Ecto neural progenitor cell (in vitro differentiated cells): ENCODE results near the gene FHIP2A.
"Not testable (repeated sequence)": the region's sequence is repeated elsewhere in the genome, so short reads cannot be mapped to it uniquely, and the experiment has no call there.

ENCODE experiments used
- DNase-seq: peaks from one replicate; pipeline ENCODE4 v3.0.0-alpha.2; 2018; ENCODE audit warnings: low spot score

FHIP2A gene

GRCh38 chr10:114821293-114821914, at the start of gene FHIP2A:
Gene FHIP2A, plus strand, starts transcription at chr10:114821780. Its CDS starts 299 bp downstream, at chr10:114822079.
- peak; percentile 87 for DNase-seq

- DNase-seq = no peak
Observed at GRCh38 chr10:114772496-114773196, 48.9 kb upstream of the FHIP2A start.

GRCh38 chr10:114773197-114773532, 48.4 kb upstream of the FHIP2A start:
- DNase-seq = no peak

- DNase-seq = not testable (repeated sequence)
Observed at GRCh38 chr10:114775082-114775481, 46.5 kb upstream of the FHIP2A start.

- DNase-seq = no peak
Observed at GRCh38 chr10:114777415-114777814, 44.2 kb upstream of the FHIP2A start.

- DNase-seq = no peak
Observed at GRCh38 chr10:114779803-114780576, 41.6 kb upstream of the FHIP2A start.

- DNase-seq = no peak
Observed at GRCh38 chr10:114780577-114781184, 40.9 kb upstream of the FHIP2A start.

- no peak for DNase-seq
Observed at GRCh38 chr10:114782666-114783065, 38.9 kb upstream of the FHIP2A start.

GRCh38 chr10:114783686-114784085, 37.9 kb upstream of the FHIP2A start:
- no peak for DNase-seq

GRCh38 chr10:114786492-114786891, 35.1 kb upstream of the FHIP2A start:
- not testable (repeated sequence) for DNase-seq

GRCh38 chr10:114787131-114787530, 34.4 kb upstream of the FHIP2A start:
- DNase-seq = not testable (repeated sequence)

- DNase-seq = no peak
Observed at GRCh38 chr10:114791768-114792167, 29.8 kb upstream of the FHIP2A start.

- no peak for DNase-seq
Observed at GRCh38 chr10:114795039-114795438, 26.5 kb upstream of the FHIP2A start.

- no peak for DNase-seq
Observed at GRCh38 chr10:114800361-114800760, 21.2 kb upstream of the FHIP2A start.

GRCh38 chr10:114801411-114801813, 20.2 kb upstream of the FHIP2A start:
- DNase-seq = no peak

- DNase-seq = no peak
Observed at GRCh38 chr10:114802177-114802576, 19.4 kb upstream of the FHIP2A start.

- DNase-seq = no peak
Observed at GRCh38 chr10:114806562-114807391, 14.8 kb upstream of the FHIP2A start.

- DNase-seq = no peak
Observed at GRCh38 chr10:114808982-114809381, 12.6 kb upstream of the FHIP2A start.

- DNase-seq = no peak
Observed at GRCh38 chr10:114810926-114811325, 10.7 kb upstream of the FHIP2A start.

GRCh38 chr10:114811862-114812261, 9.7 kb upstream of the FHIP2A start:
- DNase-seq = no peak

- DNase-seq = no peak
Observed at GRCh38 chr10:114815791-114816190, 5.8 kb upstream of the FHIP2A start.

GRCh38 chr10:114816308-114816707, 5.3 kb upstream of the FHIP2A start:
- DNase-seq = no peak
